NCI-H446 (cell line): ENCODE measurements around the gene APLF.
"Not testable (repeated sequence)": the region's sequence is repeated elsewhere in the genome, so short reads cannot be mapped to it uniquely, and the experiment has no call there.

Source experiments
- DNase-seq, 2 experiments: peaks; one replicate each; lab custom pipeline; 2025; lab: John Stamatoyannopoulos, UW

The APLF gene

DNA sequence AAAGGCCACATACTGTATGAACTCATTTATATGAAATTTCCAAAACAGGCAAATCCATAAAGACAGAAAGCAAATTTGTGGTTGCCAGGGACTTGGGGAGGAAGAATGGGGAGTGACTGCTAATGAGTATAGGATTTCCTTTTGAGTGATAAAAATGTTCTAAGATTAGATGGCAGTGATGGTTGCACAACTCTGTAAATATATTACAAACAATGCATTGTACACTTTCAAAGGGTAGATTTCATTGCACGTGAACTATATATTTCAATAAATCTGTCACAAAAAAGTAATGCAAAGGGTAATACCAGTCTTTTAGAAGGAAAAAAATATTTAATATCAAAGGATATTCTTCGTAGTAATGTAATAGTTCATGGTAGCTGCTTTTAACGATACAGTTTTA is 112.3 kb downstream of the APLF start:
- DNase-seq: no peak

DNA sequence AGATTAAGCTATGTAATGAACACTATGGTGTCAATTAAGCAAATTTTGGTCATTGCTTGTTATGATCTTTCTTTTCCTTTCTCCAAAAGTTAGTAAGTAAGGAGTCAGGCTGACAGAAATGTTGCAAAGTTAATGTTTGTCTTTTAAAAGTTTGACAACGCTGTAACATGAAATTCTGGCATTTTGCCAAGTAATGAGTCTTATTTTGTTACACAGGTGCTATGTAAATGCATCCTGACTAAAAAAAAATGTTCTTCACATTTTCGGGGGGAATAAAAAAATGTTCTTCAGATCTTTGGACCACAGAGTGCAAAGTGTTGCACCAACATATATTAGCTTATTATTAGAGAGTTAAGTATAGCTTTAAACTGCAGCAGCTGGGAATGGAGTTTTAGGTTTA is 121.2 kb downstream of the APLF start:
- no peak for DNase-seq

DNA sequence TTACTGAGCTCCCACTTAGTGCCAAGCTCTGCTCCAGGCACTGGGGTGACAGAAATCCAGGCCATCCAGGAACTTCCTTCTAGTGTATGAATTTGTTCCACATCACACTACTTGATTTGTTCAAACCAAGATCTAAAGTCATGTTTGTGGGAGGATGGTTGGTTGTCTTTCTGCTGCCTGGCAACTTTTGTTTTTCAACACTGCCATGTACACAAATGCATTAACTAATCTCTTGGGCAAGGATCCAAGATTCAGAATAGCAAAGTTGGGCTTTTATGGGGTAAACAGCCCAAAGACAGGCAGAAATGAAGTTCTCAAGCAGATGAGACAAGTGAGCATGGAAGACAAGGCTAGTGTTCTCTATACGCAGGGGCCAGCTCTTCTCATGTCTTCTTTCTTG is 122.6 kb downstream of the APLF start:
- no peak for DNase-seq

DNA sequence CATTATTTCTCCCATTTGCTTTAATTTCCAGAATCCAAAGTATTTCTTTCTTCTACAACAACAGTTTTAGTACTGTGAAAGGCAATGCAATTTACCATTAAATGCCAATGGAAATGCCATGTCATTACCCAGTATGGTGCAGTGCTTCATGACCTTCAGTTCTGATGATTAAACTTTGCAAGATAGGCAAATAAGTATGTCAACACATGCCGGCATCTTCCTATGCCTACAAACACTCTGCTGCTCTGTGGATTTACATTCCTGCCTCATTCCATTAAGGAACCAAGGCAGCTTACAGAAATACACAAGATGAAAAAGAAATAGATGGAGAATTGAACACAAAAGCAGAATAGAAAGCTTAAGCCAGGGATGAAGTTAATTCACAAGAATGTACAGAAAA is 123.3 kb downstream of the APLF start:
- no peak for DNase-seq

DNA sequence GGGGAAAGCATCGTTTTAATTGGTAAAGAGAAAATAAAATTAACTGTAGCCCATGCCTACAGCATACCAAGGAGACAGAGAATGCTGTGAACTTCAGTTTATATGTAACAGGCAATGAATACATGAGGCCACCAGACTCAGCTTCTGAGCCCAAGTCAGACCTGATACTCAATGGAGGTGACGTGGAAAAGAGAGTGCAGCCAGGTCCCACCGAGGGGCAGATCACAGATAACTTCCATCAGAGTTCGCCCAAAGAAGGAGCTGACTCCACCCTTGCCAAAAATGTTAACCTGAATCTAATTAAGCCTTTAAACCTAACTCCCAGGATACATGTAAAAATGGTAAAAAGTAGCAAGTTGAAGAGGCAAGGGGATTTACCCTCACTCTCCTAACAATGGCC is 123.8 kb downstream of the APLF start:
- DNase-seq: no peak

DNA sequence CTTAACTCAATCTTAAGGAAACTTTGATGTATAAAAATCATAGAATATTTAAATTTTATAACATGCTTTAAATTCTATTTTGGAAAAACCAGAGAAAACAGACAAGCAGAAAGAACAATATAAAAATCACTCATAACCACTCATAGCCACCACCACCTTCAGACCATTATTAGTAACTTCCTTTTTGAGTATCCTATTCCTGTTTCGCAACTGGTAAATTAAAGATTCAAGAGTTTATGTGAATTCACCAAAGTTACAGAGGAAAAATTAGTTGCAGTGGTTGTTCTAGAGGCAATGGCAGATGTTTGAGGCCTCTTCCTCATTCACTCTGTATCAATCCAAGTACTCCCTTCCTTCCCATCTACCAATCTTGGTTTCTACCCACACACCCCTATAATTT is 126.7 kb downstream of the APLF start:
- DNase-seq: no peak

DNA sequence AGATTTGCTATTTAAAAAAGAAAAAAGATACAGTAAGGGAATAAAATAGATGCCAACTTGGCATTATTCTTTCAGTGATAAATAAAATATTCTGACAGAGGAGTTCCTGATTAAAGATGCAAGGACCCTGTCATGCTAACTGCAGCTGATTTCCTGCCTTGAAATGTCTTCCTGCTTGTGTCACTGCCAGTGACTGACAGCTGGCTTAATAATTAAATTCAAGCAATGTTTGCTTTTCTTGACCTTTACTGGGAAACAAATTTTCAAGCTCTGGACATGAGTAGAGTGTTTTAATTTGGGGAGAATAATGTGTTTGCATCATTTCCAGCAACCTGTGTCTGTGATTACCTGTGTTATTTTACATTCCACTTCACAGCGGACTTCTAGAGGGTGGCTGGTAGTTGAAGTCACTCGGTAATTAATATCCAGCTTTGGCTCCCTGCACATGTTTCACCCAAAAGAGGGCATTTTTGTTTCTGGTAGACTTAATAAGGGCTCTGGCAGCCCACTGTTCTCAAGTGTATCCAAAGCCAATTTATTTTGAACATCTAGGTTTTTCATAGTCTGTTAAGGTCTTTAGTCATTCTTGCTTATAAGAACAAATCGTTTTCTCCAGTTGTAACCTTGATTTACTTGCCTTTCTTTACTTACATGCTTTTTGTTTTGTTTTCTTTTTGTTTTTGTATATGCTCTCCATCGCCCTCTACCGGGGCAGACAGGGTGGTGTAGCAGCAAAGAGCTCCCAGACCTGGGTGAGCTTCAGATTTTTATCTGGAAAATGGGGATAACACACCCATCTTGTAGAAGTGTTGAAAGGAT is 127.5 kb downstream of the APLF start:
- no peak for DNase-seq

DNA sequence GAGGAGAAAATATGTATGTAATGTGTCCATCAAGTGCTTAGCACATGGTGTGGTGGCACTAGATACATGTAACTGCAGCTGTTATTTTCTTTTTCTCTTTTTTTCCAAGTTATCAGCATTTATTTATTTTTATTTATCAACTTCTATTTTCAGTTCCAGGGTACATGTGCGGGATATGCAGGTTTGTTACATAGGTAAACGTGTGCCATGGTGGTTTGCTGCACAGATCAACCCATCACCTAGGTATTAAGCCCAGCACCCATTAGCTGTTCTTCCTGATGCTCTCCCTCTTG is 128.1 kb downstream of the APLF start:
- DNase-seq: not testable (repeated sequence)

DNA sequence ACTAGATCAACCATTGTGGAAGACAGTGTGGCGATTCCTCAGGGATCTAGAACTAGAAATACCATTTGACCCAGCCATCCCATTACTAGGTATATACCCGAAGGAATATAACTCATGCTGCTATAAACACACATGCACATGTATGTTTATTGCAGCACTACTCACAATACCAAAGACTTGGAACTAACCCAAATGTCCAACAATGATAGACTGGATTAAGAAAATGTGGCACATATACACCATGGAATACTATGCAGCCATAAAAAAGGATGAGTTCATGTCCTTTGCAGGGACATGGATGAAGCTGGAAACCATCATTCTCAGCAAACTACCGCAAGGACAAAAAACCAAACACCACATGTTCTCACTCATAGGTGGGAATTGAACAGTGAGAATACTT is 133.1 kb downstream of the APLF start:
- DNase-seq: not testable (repeated sequence)

DNA sequence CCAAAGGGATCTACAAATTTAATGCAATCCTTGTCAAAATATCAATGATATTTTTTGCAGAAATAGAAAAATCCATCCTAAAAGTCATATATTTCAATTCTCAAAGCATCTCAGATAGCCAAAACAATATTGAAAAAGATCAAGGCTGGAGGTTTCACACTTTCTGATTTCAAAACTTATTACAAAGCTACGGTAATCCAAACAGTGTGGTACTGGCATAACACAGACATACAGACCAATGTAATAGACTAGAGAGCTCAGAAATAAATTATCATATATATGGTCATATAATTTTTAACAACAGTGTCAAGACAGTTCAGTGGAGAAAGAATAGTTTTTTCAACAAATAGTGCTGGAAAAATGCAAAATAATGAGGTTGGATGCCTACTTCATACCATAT is 135.7 kb downstream of the APLF start:
- DNase-seq: no peak

DNA sequence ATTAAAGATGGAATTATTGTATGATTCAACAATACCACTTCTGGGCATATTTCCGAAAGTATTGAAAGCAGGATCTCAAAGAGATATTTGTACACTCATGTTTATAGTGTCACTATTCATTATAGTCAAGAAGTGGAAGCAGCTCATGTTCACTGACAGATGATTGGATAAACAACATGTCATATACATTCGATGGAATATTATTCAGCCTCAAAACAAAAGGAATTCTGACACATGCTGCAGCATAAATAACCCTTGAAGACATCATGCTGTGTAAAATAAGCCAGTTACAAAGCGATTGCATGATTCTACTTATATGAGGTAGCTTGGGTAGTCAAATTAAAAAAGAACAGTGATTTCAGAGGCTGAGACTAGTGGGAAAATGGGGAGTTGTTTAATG is 136.7 kb downstream of the APLF start:
- DNase-seq: no peak

DNA sequence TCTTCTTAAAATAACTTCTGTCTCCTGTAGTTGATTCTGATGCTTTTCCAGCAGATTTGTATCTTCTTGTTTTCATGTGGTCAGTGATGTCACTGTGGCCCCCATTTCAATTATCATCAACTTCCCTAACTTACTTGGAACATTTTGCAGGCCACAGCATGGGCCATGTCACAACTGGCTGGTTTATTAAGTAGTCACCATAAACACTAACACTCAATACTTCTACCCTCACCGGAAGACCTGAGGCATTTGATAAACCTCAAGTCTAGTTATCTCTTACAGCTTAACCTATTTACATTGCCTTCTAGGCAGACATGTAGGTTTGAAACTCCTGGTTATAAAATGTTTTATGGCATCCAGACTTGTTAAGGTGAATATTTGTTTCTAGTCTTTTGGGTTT is 138.6 kb downstream of the APLF start:
- DNase-seq: no peak

DNA sequence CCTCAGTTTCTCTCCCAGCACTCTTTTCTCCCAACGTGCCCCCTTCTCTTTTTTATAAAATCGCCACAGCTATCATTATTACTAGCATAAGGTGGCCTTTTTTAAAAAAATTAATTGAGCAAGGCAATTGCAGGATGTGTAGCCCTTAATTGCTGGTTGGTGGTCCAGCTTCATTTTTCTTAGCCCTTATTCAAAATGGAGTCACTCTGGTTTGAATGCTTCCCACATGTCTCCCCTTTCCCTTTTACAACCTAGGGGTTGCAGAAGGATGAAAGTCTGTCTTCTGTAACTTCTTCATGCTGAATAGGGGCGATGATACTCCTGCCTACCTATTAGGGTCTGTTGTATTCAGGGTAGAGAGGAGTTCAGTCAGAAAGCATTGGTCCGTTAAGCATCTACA is 139.4 kb downstream of the APLF start:
- no peak for DNase-seq

DNA sequence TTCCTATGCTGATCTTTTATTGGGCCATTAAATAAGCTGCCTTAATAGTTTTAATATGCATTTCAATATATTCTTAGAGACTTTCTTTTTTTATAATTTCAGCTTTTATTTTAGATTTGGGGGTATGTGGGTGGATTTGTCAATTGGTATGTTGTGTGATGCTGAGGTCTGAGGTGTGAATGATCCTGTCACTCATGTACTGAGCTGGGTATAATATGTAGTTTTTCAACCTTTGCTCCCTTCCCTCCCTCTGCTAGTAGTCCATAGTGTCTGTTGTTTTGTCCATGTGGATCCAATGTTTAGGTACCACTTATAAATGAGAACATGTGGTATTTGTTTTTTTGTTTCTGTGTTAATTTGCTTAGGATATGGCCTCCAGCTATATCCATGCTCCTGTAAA is 140.5 kb downstream of the APLF start:
- DNase-seq: no peak

DNA sequence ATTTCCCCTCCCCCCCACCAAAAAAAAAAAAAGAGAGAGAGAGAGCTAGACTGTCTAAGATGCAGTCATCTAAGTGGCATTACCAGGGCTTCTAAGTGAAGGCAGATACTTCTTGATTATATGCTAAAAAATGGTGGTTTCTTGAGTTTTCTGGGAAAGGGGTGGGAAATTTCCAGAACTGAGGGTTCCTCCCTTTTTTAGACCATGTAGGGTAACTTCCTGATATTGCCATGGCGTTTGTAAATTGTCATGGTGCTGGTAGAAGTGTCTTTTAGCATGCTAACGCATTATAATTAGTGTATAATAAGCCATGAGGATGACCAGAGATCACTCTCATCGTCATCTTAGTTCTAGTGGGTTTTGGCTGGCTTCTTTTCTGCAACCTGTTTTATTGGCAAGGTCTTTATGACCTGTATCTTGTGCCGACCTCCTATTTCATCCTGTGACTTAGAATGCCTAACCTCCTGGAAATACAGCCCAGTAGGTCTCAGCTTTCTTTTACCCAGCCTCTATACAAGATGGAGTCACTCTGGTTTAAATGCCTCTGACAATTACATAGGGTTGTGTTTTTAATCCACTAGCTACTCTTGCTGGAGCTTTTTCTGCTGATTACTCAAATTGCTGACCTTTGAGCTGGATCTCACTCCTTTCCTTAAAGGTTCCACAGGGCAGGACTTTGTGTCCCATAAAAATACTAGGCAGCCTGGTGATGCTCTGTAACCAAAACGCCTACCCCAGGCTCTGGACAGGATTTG is 145.6 kb downstream of the APLF start:
- no peak for DNase-seq

DNA sequence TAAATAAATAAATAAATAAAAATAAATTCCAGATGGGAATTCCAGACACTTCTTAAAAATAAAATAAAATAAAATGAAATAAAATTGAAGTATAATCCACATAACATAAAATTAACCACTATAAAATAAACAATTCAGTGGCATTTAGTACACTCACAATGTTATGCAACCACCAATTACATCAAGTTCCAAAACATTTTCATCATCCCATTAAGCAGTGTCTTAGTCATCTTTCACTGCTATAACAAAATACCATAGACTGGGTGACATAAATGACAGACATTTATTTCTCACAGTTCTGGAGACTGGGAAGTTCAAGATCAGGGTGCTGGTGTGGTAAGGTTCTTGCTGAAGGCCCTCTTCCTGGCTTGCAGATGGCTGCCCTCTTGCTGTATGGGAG is 153.4 kb downstream of the APLF start:
- DNase-seq: no peak

DNA sequence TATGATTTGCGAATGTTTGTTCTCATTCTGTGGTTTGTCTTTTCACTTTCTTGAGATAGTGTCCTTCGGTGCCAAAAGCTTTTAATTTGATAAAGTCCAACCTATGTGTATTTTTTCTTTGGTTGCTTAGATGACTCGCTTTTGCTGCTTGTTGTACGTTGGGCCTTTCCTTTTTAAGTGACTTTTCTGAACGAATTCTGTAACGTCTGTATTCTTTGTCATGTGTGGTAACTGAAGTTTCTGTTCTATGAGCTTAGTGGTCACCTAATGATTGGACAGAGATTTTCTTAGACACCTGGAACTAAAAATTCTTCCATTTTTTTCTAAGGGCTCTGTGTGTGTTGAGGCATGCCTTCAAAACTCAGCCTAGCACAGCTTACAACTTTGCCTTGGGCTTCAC is 156.4 kb downstream of the APLF start:
- no peak for DNase-seq

DNA sequence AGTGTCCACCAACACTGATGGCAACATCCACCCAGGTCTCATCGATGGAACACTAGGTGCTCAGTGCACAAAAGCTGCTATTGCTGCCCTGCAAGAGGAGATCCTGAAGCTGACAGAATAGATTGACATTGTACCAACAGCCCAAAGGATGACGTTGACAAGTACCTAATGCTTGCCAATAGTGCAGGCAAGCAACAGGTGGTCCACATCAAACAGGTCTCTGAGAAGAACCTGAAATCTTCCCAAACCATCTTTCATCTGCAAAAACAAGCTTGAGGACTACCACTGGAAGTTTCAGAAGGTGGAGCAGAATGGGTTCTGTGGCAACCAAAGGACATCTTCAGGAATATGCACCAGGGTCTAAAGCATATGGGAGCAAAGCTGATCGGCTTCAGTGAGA is 160.2 kb downstream of the APLF start:
- no peak for DNase-seq
